RWPE1 (cell line): ENCODE measurements around the gene DCAF11.
A peak's percentile ranks its signal among the peaks of the same experiment; 100 is the strongest.

ENCODE experiments used
- CTCF ChIA-PET: fragments of 350-600 bp; sonication (Branson Sonifier 250); formaldehyde crosslinking; extraction: SDS; loops from one replicate; lab custom pipeline; 2021; lab: Yijun Ruan, JAX
- POLR2A ChIA-PET: fragments of 400-600 bp; formaldehyde crosslinking; extraction: SDS; loops from one replicate; lab custom pipeline; 2020; ENCODE audit warnings: antibody characterized with exemption; ENCODE audit not compliant: low non-redundant PET; lab: Yijun Ruan, JAX
- DNase-seq: peaks from one replicate; pipeline ENCODE4 v3.0.0; 2012; ENCODE audit warnings: low spot score
- H3K27ac ChIP-seq: fragments of 450-650 bp; 2 replicates; pipeline ENCODE4 v1.5.1; 2017
- CTCF ChIP-seq: fragments of 450-650 bp; conservative IDR thresholded peaks from 2 replicates; pipeline ENCODE4 v1.5.1; 2017; ENCODE audit warnings: low read depth, mild to moderate bottlenecking

The DCAF11 gene

GRCh38 chr14:24165785-24166184 is 51.2 kb downstream of the DCAF11 start:
- H3K27ac ChIP-seq, result peak overlapping the region; percentile 22
- ChIA-PET CTCF (interaction anchor here (0.5 kb wide), 1 partner anchor 22 kb away, joined by 3 read pairs; no protein-coding TSS in a partner anchor), POLR2A (no interaction called here)
- no peak for DNase-seq
- no peak for TF ChIP-seq CTCF

GRCh38 chr14:24167469-24168114 is 53.0 kb downstream of the DCAF11 start:
- DNase-seq, result no peak
- H3K27ac ChIP-seq, result peak overlapping the region; percentile 46
- TF ChIP-seq CTCF, result no peak
- POLR2A ChIA-PET, result no interaction called here
- CTCF ChIA-PET, result interaction anchor here (0.6 kb wide), 2 partner anchors 11 to 1087 kb away, joined by 3 to 5 read pairs; no protein-coding TSS in a partner anchor

- CTCF ChIA-PET, result no interaction called here
- H3K27ac ChIP-seq, result peak within 1 kb of the TSS; percentile 5; the same call in 1 of the 2 replicates
- no peak for DNase-seq
- TF ChIP-seq CTCF, result no peak
- POLR2A ChIA-PET, result interaction anchor here (0.6 kb wide), 1 partner anchor 11 kb away, joined by 7 read pairs; no protein-coding TSS in a partner anchor
Observed at GRCh38 chr14:24171422-24172260, 57.1 kb downstream of the DCAF11 start, which contains the start of gene REC8. TSS of gene REC8 (plus strand) at chr14:24172080. CDS start at chr14:24172553, 473 bp downstream.

GRCh38 chr14:24172261-24172860 is 57.8 kb downstream of the DCAF11 start:
- POLR2A ChIA-PET, result no interaction called here
- no peak for TF ChIP-seq CTCF
- CTCF ChIA-PET, result no interaction called here
- DNase-seq, result no peak
- no peak overlapping the region for H3K27ac ChIP-seq

- TF ChIP-seq CTCF, result no peak
- no peak for DNase-seq
- POLR2A ChIA-PET, result interaction anchor here (0.6 kb wide), 1 partner anchor 79 kb away, joined by 4 read pairs; no protein-coding TSS in a partner anchor
Observed at GRCh38 chr14:24172871-24173281, 58.3 kb downstream of the DCAF11 start.

More at GRCh38 chr14:24172871-24173281, 58.3 kb downstream of the DCAF11 start:
- peak overlapping the region; percentile 5 for H3K27ac ChIP-seq
- CTCF ChIA-PET, result interaction anchor here (0.6 kb wide), 1 partner anchor 98 kb away, joined by 3 read pairs; no protein-coding TSS in a partner anchor
